RWPE2 (cell line): ENCODE results near the gene TDRKH.

ENCODE experiments used
- ATAC-seq: fragments of 200-7000 bp; cut with Tn5 transposase; 3 replicates; pipeline ENCODE4 v1.9.1; 2021; ENCODE audit warnings: low read depth
- DNase-seq: peaks from one replicate; pipeline ENCODE4 v3.0.0-alpha.2; 2020; ENCODE audit warnings: low spot score
- H3K27ac ChIP-seq: fragments of 450-650 bp; 2 replicates; pipeline ENCODE4 v1.5.1; 2017; ENCODE audit warnings: mild to moderate bottlenecking; ENCODE audit not compliant: poor library complexity, severe bottlenecking
- H3K27me3 ChIP-seq: fragments of 250-450 bp; sonication (Bioruptor Pico); 2 replicates; pipeline ENCODE4 v1.5.1; 2021; ENCODE audit warnings: mild to moderate bottlenecking, moderate library complexity; ENCODE audit not compliant: insufficient read depth, poor library complexity, severe bottlenecking
- H3K36me3 ChIP-seq: fragments of 250-450 bp; sonication (Bioruptor Pico); 2 replicates; pipeline ENCODE4 v1.5.1; 2020; ENCODE audit warnings: low read depth, mild to moderate bottlenecking, moderate library complexity
- H3K4me1 ChIP-seq: fragments of 250-450 bp; sonication (Bioruptor Pico); 2 replicates; pipeline ENCODE4 v1.5.1; 2021; ENCODE audit warnings: mild to moderate bottlenecking, moderate library complexity; ENCODE audit not compliant: insufficient read depth, poor library complexity, severe bottlenecking
- H3K4me3 ChIP-seq: fragments of 250-450 bp; sonication (Bioruptor Pico); 2 replicates; pipeline ENCODE4 v1.5.1; 2021; ENCODE audit warnings: mild to moderate bottlenecking, moderate library complexity; ENCODE audit not compliant: severe bottlenecking
- H3K9me3 ChIP-seq: fragments of 250-450 bp; sonication (Bioruptor Pico); 2 replicates; pipeline ENCODE4 v1.5.1; 2021; ENCODE audit warnings: mild to moderate bottlenecking, moderate library complexity; ENCODE audit not compliant: severe bottlenecking
- CTCF ChIP-seq: fragments of 450-650 bp; IDR thresholded peaks from one replicate; pipeline ENCODE4 v1.5.1; 2017; ENCODE audit warnings: mild to moderate bottlenecking, moderate library complexity; ENCODE audit not compliant: poor library complexity, severe bottlenecking

Gene TDRKH

GRCh38 chr1:151779852-151780251, 10.4 kb downstream of the TDRKH start:
- ATAC-seq = no peak
- Histone ChIP-seq H3K9me3 (no peaks in the 10 kb centered on the region), H3K4me1 (no peaks in the 10 kb centered on the region), H3K27ac (no peak overlapping the region), H3K27me3 (no peaks in the 10 kb centered on the region), H3K36me3 (peaks cover 44% of the 10 kb centered on the region), H3K4me3 (no peak overlapping the region)
- no peak for DNase-seq
- TF ChIP-seq CTCF = no peak

- Histone ChIP-seq H3K4me1 (peaks cover 13% of the 10 kb centered on the region), H3K36me3 (peaks cover 54% of the 10 kb centered on the region), H3K9me3 (no peaks in the 10 kb centered on the region), H3K4me3 (no peak overlapping the region), H3K27me3 (no peaks in the 10 kb centered on the region), H3K27ac (no peak overlapping the region)
- no peak for TF ChIP-seq CTCF
- DNase-seq = no peak
- no peak for ATAC-seq
These were observed 13.0 kb downstream of the TDRKH start for GRCh38 chr1:151777317-151777716.

GRCh38 chr1:151776665-151777062, 13.6 kb downstream of the TDRKH start:
- no peak for TF ChIP-seq CTCF
- peaks cover 54% of the 10 kb centered on the region for H3K36me3 ChIP-seq
- peaks cover 13% of the 10 kb centered on the region for H3K4me1 ChIP-seq
- H3K27me3 ChIP-seq = no peaks in the 10 kb centered on the region
- ATAC-seq (no peak), DNase-seq (no peak)
- no peak overlapping the region for H3K4me3 ChIP-seq
- no peaks in the 10 kb centered on the region for H3K9me3 ChIP-seq
- H3K27ac ChIP-seq = no peak overlapping the region

GRCh38 chr1:151775894-151776664, 14.2 kb downstream of the TDRKH start:
- H3K9me3 ChIP-seq = no peaks in the 10 kb centered on the region
- no peak for ATAC-seq
- H3K4me1 ChIP-seq = peaks cover 13% of the 10 kb centered on the region
- no peak overlapping the region for H3K27ac ChIP-seq
- no peaks in the 10 kb centered on the region for H3K27me3 ChIP-seq
- peaks cover 54% of the 10 kb centered on the region for H3K36me3 ChIP-seq
- no peak for TF ChIP-seq CTCF
- no peak overlapping the region for H3K4me3 ChIP-seq
- no peak for DNase-seq

- Histone ChIP-seq H3K27ac (peak overlapping the region; percentile 46), H3K4me3 (no peak overlapping the region), H3K27me3 (no peaks in the 10 kb centered on the region), H3K9me3 (no peaks in the 10 kb centered on the region), H3K36me3 (peaks cover 42% of the 10 kb centered on the region), H3K4me1 (peaks cover 13% of the 10 kb centered on the region)
- ATAC-seq (no peak), DNase-seq (no peak)
- no peak for TF ChIP-seq CTCF
These were observed 15.9 kb downstream of the TDRKH start for GRCh38 chr1:151774256-151774922.
